Peyer's patch (tissue), 4 donors: ENCODE measurements around the gene ADGRF4.

Experiments used
- CTCF ChIP-seq, 6 experiments: fragments of 450-650 bp in 4 of 6; fragments of 200-600 bp in 2 of 6; sonication (generic) in 1 of 6; IDR thresholded peaks; one replicate each; pipeline ENCODE4 v1.5.1; 2017 to 2019; ENCODE audit warnings: antibody characterized with exemption in 6 of 6, mild to moderate bottlenecking in 3 of 6, moderate library complexity in 1 of 6
- POLR2A ChIP-seq, 2 donors: fragments of 450-650 bp; IDR thresholded peaks; one replicate each; pipeline ENCODE4 v1.5.1; 2017; ENCODE audit warnings: antibody characterized with exemption in 2 of 2, mild to moderate bottlenecking in 2 of 2, moderate library complexity in 2 of 2

- TF ChIP-seq CTCF (IDR thresholded peaks at IDR 0.05) (no peak), POLR2A (IDR thresholded peaks at IDR 0.05) (no peak)
Observed at GRCh38 chr6:47759364-47759763, 61.0 kb downstream of the ADGRF4 start.
